Measurements from ENCODE around the gene HEPACAM2.

DNA sequence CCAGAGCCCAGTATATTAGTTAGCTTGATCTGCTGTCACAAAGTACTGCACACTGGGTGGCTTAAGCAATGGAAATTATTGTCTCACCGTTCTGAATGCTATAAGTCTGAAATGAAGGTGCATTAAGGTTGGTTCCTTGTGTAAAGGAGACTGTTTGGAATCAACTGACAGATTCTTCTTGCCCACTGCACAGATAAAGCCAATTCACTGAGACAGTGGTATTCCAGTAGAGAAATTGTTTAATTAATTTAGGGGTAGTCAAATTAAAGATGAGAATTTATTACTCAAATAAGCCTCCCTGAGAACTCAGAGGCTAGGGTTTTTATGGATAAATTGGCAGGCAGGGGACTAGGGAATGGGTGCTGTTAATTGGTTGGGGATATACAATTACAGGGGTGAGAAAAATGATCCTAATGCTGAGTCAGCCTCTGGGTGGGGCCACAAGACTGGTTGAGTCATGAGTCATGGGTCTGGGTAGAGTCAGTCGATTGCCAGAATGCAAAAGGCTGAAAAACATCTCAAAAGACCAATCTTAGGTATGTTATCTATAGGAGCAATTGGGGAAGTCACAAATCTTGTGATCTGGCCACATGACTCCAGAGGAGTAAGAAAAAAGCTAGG lies 54.6 kb downstream of the HEPACAM2 start:
- no peak for TF ChIP-seq RFX5 (IDR thresholded peaks at IDR 0.05; ENCODE audit: low read depth, low read length)
- TF ChIP-seq, protein P1, sequence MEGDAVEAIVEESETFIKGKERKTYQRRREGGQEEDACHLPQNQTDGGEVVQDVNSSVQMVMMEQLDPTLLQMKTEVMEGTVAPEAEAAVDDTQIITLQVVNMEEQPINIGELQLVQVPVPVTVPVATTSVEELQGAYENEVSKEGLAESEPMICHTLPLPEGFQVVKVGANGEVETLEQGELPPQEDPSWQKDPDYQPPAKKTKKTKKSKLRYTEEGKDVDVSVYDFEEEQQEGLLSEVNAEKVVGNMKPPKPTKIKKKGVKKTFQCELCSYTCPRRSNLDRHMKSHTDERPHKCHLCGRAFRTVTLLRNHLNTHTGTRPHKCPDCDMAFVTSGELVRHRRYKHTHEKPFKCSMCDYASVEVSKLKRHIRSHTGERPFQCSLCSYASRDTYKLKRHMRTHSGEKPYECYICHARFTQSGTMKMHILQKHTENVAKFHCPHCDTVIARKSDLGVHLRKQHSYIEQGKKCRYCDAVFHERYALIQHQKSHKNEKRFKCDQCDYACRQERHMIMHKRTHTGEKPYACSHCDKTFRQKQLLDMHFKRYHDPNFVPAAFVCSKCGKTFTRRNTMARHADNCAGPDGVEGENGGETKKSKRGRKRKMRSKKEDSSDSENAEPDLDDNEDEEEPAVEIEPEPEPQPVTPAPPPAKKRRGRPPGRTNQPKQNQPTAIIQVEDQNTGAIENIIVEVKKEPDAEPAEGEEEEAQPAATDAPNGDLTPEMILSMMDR (conservative IDR thresholded peaks at IDR 0.05; ENCODE audit: low read depth, low read length) = no peak
- TF ChIP-seq MAFK (IDR thresholded peaks at IDR 0.05; ENCODE audit: low read depth, low read length) = peak; percentile 29; the same call in 1 of the 2 replicates
- no peak for TF ChIP-seq CEBPB (IDR thresholded peaks at IDR 0.05; ENCODE audit: low read depth, low read length)
- no peak for TF ChIP-seq SMC3 (IDR thresholded peaks at IDR 0.05; ENCODE audit: low read depth, low read length)
- TF ChIP-seq, protein P2, sequence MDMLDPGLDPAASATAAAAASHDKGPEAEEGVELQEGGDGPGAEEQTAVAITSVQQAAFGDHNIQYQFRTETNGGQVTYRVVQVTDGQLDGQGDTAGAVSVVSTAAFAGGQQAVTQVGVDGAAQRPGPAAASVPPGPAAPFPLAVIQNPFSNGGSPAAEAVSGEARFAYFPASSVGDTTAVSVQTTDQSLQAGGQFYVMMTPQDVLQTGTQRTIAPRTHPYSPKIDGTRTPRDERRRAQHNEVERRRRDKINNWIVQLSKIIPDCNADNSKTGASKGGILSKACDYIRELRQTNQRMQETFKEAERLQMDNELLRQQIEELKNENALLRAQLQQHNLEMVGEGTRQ (IDR thresholded peaks at IDR 0.05; ENCODE audit: low read depth, low read length) = no peak
- TF ChIP-seq MAZ (IDR thresholded peaks at IDR 0.05; ENCODE audit: borderline replicate concordance, low read depth, low read length) = no peak
- TF ChIP-seq RCOR1 (IDR thresholded peaks at IDR 0.05; ENCODE audit: insufficient replicate concordance, low read length) = no peak
- TF ChIP-seq POLR2A (IDR thresholded peaks at IDR 0.05; ENCODE audit: low read depth, low read length) = no peak
- no peak for TF ChIP-seq RAD21 (IDR thresholded peaks at IDR 0.05; ENCODE audit: low read length)

Data from IMR-90 (cell line).